Measurements from ENCODE around the gene ZNF136. TPM values are rescaled to one million over a fixed set of nuclear protein-coding genes. Genes with fewer than 3 reads are reported as not detected.
A peak's percentile ranks its signal among the peaks of the same experiment; 100 is the strongest.

Gene ZNF136
- total and polyA plus RNA-seq, 2 of the 13 experiments (the other 11 are each of a cell fraction or from before 2014, with no cell fraction given), result 2.5 to 10.2 TPM

- no peak for TF ChIP-seq ATF1 (CRISPR knock-in tag; IDR thresholded peaks at IDR 0.05)
- TF ChIP-seq RXRA (CRISPR knock-in tag; IDR thresholded peaks at IDR 0.05), result 0 out of 2 replicates have a peak, but pooled peaks have one; percentile 41
- no peak for TF ChIP-seq PHB2 (IDR thresholded peaks at IDR 0.05; ENCODE audit: partially characterized antibody)
- TF ChIP-seq ZNF556 (CRISPR knock-in tag; IDR thresholded peaks at IDR 0.05; ENCODE audit: borderline replicate concordance), result no peak
- no peak for TF ChIP-seq HNF4G (IDR thresholded peaks at IDR 0.05; ENCODE audit: borderline replicate concordance, low read depth, low read length)
- no peak for TF ChIP-seq HNF4G (CRISPR knock-in tag; IDR thresholded peaks at IDR 0.05; ENCODE audit: borderline replicate concordance, low read depth)
- no peak for TF ChIP-seq PAX8 (CRISPR knock-in tag; IDR thresholded peaks at IDR 0.05; ENCODE audit: borderline replicate concordance)
- TF ChIP-seq ZFP90 (CRISPR knock-in tag; IDR thresholded peaks at IDR 0.05; ENCODE audit: borderline replicate concordance), result 0 out of 2 replicates have a peak, but pooled peaks have one; percentile 40
- TF ChIP-seq MEIS1 (CRISPR knock-in tag; IDR thresholded peaks at IDR 0.05; ENCODE audit: borderline replicate concordance), result no peak
- TF ChIP-seq MAFK (conservative IDR thresholded peaks at IDR 0.05 in 1 of 2, IDR thresholded peaks at IDR 0.05 in 1 of 2; ENCODE audit: low read length in 2 of 2), result no peak
- TF ChIP-seq ZBTB4 (CRISPR knock-in tag; IDR thresholded peaks at IDR 0.05; ENCODE audit: borderline replicate concordance), result no peak
- TF ChIP-seq ZNF207 (IDR thresholded peaks at IDR 0.05; ENCODE audit: borderline replicate concordance), result no peak
- no peak for TF ChIP-seq STAT5B (CRISPR knock-in tag; IDR thresholded peaks at IDR 0.05)
- no peak for TF ChIP-seq ESRRA (CRISPR knock-in tag; IDR thresholded peaks at IDR 0.05; ENCODE audit: low read depth)
- TF ChIP-seq ATRX (CRISPR knock-in tag; IDR thresholded peaks at IDR 0.05; ENCODE audit: borderline replicate concordance), result no peak
- TF ChIP-seq ZNF572 (CRISPR knock-in tag; IDR thresholded peaks at IDR 0.05), result no peak
- TF ChIP-seq MLX (CRISPR knock-in tag; IDR thresholded peaks at IDR 0.05), result no peak
- no peak for TF ChIP-seq AFF4 (CRISPR knock-in tag; IDR thresholded peaks at IDR 0.05)
- TF ChIP-seq ATF7 (IDR thresholded peaks at IDR 0.05), result no peak
- no peak for TF ChIP-seq ATF7 (CRISPR knock-in tag; IDR thresholded peaks at IDR 0.05)
Observed at GRCh38 chr19:12139885-12140544, 22.9 kb upstream of the ZNF136 start, which contains the start of gene ZNF20 (continued).

Measured in HepG2 (cell line).